Adrenal gland (tissue), 12 donors: Measurements from ENCODE around the gene ADCY4. TPM values are rescaled to one million over a fixed set of nuclear protein-coding genes. Genes with fewer than 3 reads are reported as not detected.

Experiments
- DNase-seq, 7 donors: peaks; one replicate each; pipeline ENCODE4 v3.0.0-alpha.2; 2019 to 2020
- H3K27ac ChIP-seq, 5 donors: fragments of 200-600 bp; sonication (generic) in 4 of 5; 1 replicate in 3 of 5; 2 replicates in 2 of 5; pipeline versions ENCODE4 v1.5.1 to v1.8.0; 2016 to 2020; ENCODE audit warnings: mild to moderate bottlenecking in 1 of 5
- H3K27me3 ChIP-seq: fragments of 200-600 bp; 2 replicates; pipeline ENCODE4 v1.8.0; 2021
- H3K36me3 ChIP-seq, 2 donors: fragments of 200-600 bp; replicated peaks in 1 of 2; 1 replicate in 1 of 2; 2 replicates in 1 of 2; pipeline versions ENCODE4 v1.5.1 to v1.8.0; 2018 to 2022
- H3K4me1 ChIP-seq, 2 donors: fragments of 200-600 bp; replicated peaks in 1 of 2; 1 replicate in 1 of 2; 2 replicates in 1 of 2; pipeline versions ENCODE4 v1.5.1 to v1.8.0; 2018 to 2021
- H3K4me3 ChIP-seq, 4 donors: fragments of 200-600 bp; sonication (generic) in 3 of 4; one replicate each; pipeline ENCODE4 v1.5.1; 2016 to 2018
- H3K9me3 ChIP-seq, 3 donors: fragments of 200-600 bp; sonication (generic) in 1 of 3; replicated peaks in 1 of 3; 1 replicate in 2 of 3; 2 replicates in 1 of 3; pipeline versions ENCODE4 v1.5.1 to v1.8.0; 2016 to 2021
- CTCF ChIP-seq, 6 experiments: fragments of 450-650 bp in 4 of 6; fragments of 200-600 bp in 2 of 6; sonication (generic) in 1 of 6; IDR thresholded peaks; 1 replicate in 5 of 6; 2 replicates in 1 of 6; pipeline versions ENCODE4 v1.5.1 to v1.8.0; 2016 to 2021; ENCODE audit warnings: antibody characterized with exemption in 6 of 6, mild to moderate bottlenecking in 2 of 6, moderate library complexity in 1 of 6
- POLR2A ChIP-seq, 2 donors: fragments of 450-650 bp; IDR thresholded peaks; one replicate each; pipeline ENCODE4 v1.6.1; 2017; ENCODE audit warnings: antibody characterized with exemption in 2 of 2, mild to moderate bottlenecking in 2 of 2, moderate library complexity in 1 of 2
- WGBS, 4 donors: extraction: QIAGEN DNeasy Blood & Tissue Kit in 2 of 4; methylation state at CpG; one replicate each; pipeline versions ENCODE4 v1.1.5 to v1.1.7; 2013 to 2017; 5-methylcytosine and 5-hydroxymethylcytosine counted together
- intact Hi-C, 2 donors: fragments of 100-400 bp; cut with DNase I; formaldehyde crosslinking; loops; one replicate each; pipeline versions ENCODE4 v1.14.1 to v1.15.0; 2022 to 2023
- polyA plus RNA-seq, 3 donors: library from polyadenylated mRNA; stranded (reverse); fragments of 200-250 nt in 2 of 3; fragments of 350-450 nt in 1 of 3; fragmentation: Illumina TruSeq in 1 of 3; extraction: RNeasy Lipid Tissue Mini Kit (QIAGEN cat#74804) in 1 of 3; gene quantifications; one replicate each; pipeline ENCODE4 v1.2.3, GENCODE V29; 2013 to 2014
- total RNA-seq, 9 donors: library from RNA; depleted of rRNA in 4 of 9; stranded (reverse); fragments of >200 nt in 4 of 9; fragments of 120-200 nt in 1 of 9; fragmentation: NEBNext Ultra II Directional in 1 of 9; extraction: Animal tissue kit (Norgen Biotek cat#: 25700) in 1 of 9; gene quantifications; one replicate each; pipeline versions ENCODE4 v1.1.0 to v1.2.4, GENCODE V29; 2013 to 2023
- donor health status: healthy with polysubstance abuse.
- donor health status: Bipolar disorder and iron deficiency.
- donor health status: DM: yes; HTN: yes; CAD: no.
- donor health status: DM: no; HTN: no; CAD: no.
- donor health status: DM: no; HTN: no; CAD: no.
- donor health status: DM: yes; HTN: yes; CAD: no.

The ADCY4 gene
- total and polyA plus RNA-seq, 12 donors: 3.9 to 70.1 (median 13.1) TPM

- no peak for TF ChIP-seq CTCF (IDR thresholded peaks at IDR 0.05)
- TF ChIP-seq POLR2A (IDR thresholded peaks at IDR 0.05): no peak
- Histone ChIP-seq H3K9me3 (no peaks in the 10 kb centered on the region), H3K4me1 (no peaks in the 10 kb centered on the region), H3K27me3 (no peaks in the 10 kb centered on the region), H3K4me3 (no peak overlapping the region), H3K27ac (no peak overlapping the region), H3K36me3 (peaks cover 0 to 19% of the 10 kb centered on the region in 2 donors)
- intact Hi-C loops: no loop called here
- WGBS, 4 donors: 78 to 100% (median 80%) methylated on average over 2 to 5 of the region's 5 CpGs
- DNase-seq: no peak
Measured at GRCh38 chr14:24286996-24287395, 47.9 kb downstream of the ADCY4 start.

DNA sequence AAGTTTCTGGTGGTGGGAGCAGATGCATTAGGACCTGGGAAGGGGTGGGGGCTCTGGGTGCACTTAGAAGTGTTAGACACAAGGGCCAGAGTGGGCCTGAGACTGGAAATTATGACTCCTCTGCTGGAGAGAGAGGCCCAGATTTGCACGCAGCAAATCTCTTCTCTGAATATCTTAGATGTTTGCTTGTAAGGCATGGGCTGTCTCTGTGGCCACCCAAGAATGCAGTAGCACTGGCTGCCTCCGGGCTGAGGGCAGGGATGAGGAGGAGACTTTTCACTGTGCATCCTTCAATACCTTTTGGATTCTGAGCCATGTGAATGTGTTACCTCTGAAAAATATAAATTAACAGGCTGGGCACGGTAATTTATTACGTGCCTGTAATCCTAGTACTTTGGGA, 49.5 kb downstream of the ADCY4 start:
- no peak for DNase-seq
- Histone ChIP-seq H3K27ac (no peak overlapping the region), H3K4me1 (no peaks in the 10 kb centered on the region), H3K27me3 (no peaks in the 10 kb centered on the region), H3K4me3 (no peak overlapping the region), H3K9me3 (no peaks in the 10 kb centered on the region), H3K36me3 (peaks cover 0 to 9% of the 10 kb centered on the region in 2 donors)
- TF ChIP-seq CTCF (IDR thresholded peaks at IDR 0.05) (no peak), POLR2A (IDR thresholded peaks at IDR 0.05) (no peak)
- 76 to 98% (median 88%) methylated on average over 3 to 4 of the region's 4 CpGs for WGBS, 4 donors
- intact Hi-C loops: no loop called here

DNA sequence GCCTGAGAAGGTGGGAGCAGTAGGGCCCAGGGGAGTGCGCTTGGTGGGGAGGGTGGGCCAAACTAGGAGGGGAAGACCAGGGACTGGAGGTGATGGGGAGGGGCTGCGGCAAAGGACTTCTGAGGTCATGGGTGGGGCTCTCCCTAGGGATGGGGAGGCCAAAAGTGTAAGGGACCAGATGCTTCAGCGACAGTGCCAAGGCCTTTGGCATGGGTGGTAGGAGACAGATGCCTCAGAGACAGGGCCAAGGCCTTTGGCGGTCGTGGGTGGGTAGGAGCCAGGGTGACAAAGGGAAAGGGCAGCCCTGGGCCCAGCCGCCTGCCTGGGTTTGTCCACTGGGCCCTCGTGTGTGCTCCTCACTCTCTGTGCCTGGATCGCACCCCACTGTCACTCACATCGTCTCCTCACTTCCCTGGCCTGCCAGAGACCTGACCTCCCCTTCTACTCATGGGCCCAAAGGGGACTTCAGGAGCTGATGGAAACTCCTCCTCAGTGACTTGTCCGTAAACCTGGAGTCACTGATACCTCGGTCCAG, 50.3 kb downstream of the ADCY4 start:
- peaks cover 0 to 3% of the 10 kb centered on the region in 2 donors for H3K4me1 ChIP-seq
- H3K9me3 ChIP-seq: no peaks in the 10 kb centered on the region
- TF ChIP-seq POLR2A (IDR thresholded peaks at IDR 0.05) (no peak), CTCF (IDR thresholded peaks at IDR 0.05) (no peak)
- DNase-seq: no peak
- no peak overlapping the region for H3K27ac ChIP-seq
- 74 to 82% (median 80%) methylated on average over 9 to 11 of the region's 11 CpGs for WGBS, 4 donors
- intact Hi-C loops: no loop called here
- H3K27me3 ChIP-seq: no peaks in the 10 kb centered on the region
- H3K4me3 ChIP-seq: no peak overlapping the region
- peaks cover 0 to 2% of the 10 kb centered on the region in 2 donors for H3K36me3 ChIP-seq

- Histone ChIP-seq H3K4me3 (no peak overlapping the region), H3K36me3 (no peaks in the 10 kb centered on the region), H3K27ac (no peak overlapping the region), H3K4me1 (peaks cover 0 to 5% of the 10 kb centered on the region in 2 donors), H3K27me3 (no peaks in the 10 kb centered on the region), H3K9me3 (no peaks in the 10 kb centered on the region)
- no peak for TF ChIP-seq CTCF (IDR thresholded peaks at IDR 0.05)
- no peak for TF ChIP-seq POLR2A (IDR thresholded peaks at IDR 0.05)
- no peak for DNase-seq
- intact Hi-C loops: no loop called here
- 90 to 99% (median 93%) methylated on average over 5 of the region's 5 CpGs for WGBS, 4 donors
Measured at GRCh38 chr14:24283796-24284460, 50.9 kb downstream of the ADCY4 start.
